DND-41 (cell line): Measurements from ENCODE around the gene WASL.
"Not testable (repeated sequence)": the region's sequence is repeated elsewhere in the genome, so short reads cannot be mapped to it uniquely, and the experiment has no call there.

Source experiments
- ATAC-seq: fragments of 200-7000 bp; cut with Tn5 transposase; 3 replicates; pipeline ENCODE4 v1.9.1; 2021; ENCODE audit warnings: low read depth; ENCODE audit not compliant: insufficient read depth
- DNase-seq: peaks from one replicate; pipeline ENCODE4 v3.0.0-alpha.2; 2020
- H2AFZ ChIP-seq: 2 replicates; pipeline ENCODE4 v1.6.0; 2012; ENCODE audit warnings: low read depth, low read length
- H3K27ac ChIP-seq: 2 replicates; pipeline ENCODE4 v1.5.1; 2012; ENCODE audit warnings: low read length, inconsistent platforms
- H3K27me3 ChIP-seq: fragments of 200-600 bp; sonication (generic); 2 replicates; pipeline ENCODE4 v1.6.0; 2012; ENCODE audit warnings: low read length, mild to moderate bottlenecking, inconsistent platforms; ENCODE audit not compliant: insufficient read depth, poor library complexity
- H3K36me3 ChIP-seq: 2 replicates; pipeline ENCODE4 v1.5.1; 2012; ENCODE audit warnings: low read length, inconsistent platforms; ENCODE audit not compliant: insufficient read depth
- H3K4me1 ChIP-seq: 2 replicates; pipeline ENCODE4 v1.5.1; 2012; ENCODE audit warnings: mild to moderate bottlenecking, low read length; ENCODE audit not compliant: insufficient read depth
- H3K4me2 ChIP-seq: 2 replicates; pipeline ENCODE4 v1.6.0; 2012; ENCODE audit warnings: mild to moderate bottlenecking, moderate library complexity, low read length, inconsistent platforms; ENCODE audit not compliant: insufficient read depth
- H3K4me3 ChIP-seq, 2 experiments: fragments of 200-600 bp in 1 of 2; shearing (Covaris generic) in 1 of 2; 2 replicates each; pipeline ENCODE4 v1.5.1; 2012 to 2016; ENCODE audit warnings: inconsistent platforms in 2 of 2, low read length in 2 of 2, mild to moderate bottlenecking in 2 of 2, low read depth in 1 of 2, moderate library complexity in 1 of 2
- H3K79me2 ChIP-seq: 2 replicates; pipeline ENCODE4 v1.6.0; 2012; ENCODE audit warnings: low read length, inconsistent platforms; ENCODE audit not compliant: insufficient read depth
- H3K9ac ChIP-seq: 2 replicates; pipeline ENCODE4 v1.6.0; 2012; ENCODE audit warnings: low read depth, mild to moderate bottlenecking, inconsistent platforms, low read length, moderate library complexity
- H3K9me3 ChIP-seq: 2 replicates; pipeline ENCODE4 v1.5.1; 2012; ENCODE audit warnings: low read length, moderate library complexity, mild to moderate bottlenecking, inconsistent platforms; ENCODE audit not compliant: insufficient read depth, severe bottlenecking
- H4K20me1 ChIP-seq: 2 replicates; pipeline ENCODE4 v1.6.0; 2012; ENCODE audit warnings: low read length; ENCODE audit not compliant: insufficient read depth
- EZH2 ChIP-seq: IDR thresholded peaks from 3 replicates; pipeline ENCODE4 v1.6.1; 2012; ENCODE audit warnings: borderline replicate concordance, low read depth, mild to moderate bottlenecking, moderate library complexity, low read length, inconsistent platforms; ENCODE audit not compliant: severe bottlenecking
- TF ChIP-seq, protein P1 (sequence below): IDR thresholded peaks from 2 replicates; pipeline ENCODE4 v1.5.1; 2012; ENCODE audit warnings: borderline replicate concordance, low read length, moderate library complexity, mild to moderate bottlenecking; ENCODE audit not compliant: poor library complexity, severe bottlenecking; ENCODE audit errors: extremely low read depth

The WASL gene

GRCh38 chr7:123795917-123796316 lies 47.1 kb upstream of the WASL start:
- Histone ChIP-seq H3K79me2 (no peaks in the 10 kb centered on the region), H3K4me1 (peaks cover 13% of the 10 kb centered on the region), H4K20me1 (no peaks in the 10 kb centered on the region), H3K36me3 (no peaks in the 10 kb centered on the region), H2AFZ (no peak overlapping the region), H3K4me2 (no peak overlapping the region), H3K9ac (no peak overlapping the region), H3K9me3 (no peaks in the 10 kb centered on the region), H3K27ac (no peak overlapping the region), H3K4me3 (no peak overlapping the region), H3K27me3 (no peaks in the 10 kb centered on the region)
- no peak for TF ChIP-seq EZH2
- TF ChIP-seq, protein P1, sequence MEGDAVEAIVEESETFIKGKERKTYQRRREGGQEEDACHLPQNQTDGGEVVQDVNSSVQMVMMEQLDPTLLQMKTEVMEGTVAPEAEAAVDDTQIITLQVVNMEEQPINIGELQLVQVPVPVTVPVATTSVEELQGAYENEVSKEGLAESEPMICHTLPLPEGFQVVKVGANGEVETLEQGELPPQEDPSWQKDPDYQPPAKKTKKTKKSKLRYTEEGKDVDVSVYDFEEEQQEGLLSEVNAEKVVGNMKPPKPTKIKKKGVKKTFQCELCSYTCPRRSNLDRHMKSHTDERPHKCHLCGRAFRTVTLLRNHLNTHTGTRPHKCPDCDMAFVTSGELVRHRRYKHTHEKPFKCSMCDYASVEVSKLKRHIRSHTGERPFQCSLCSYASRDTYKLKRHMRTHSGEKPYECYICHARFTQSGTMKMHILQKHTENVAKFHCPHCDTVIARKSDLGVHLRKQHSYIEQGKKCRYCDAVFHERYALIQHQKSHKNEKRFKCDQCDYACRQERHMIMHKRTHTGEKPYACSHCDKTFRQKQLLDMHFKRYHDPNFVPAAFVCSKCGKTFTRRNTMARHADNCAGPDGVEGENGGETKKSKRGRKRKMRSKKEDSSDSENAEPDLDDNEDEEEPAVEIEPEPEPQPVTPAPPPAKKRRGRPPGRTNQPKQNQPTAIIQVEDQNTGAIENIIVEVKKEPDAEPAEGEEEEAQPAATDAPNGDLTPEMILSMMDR, result no peak
- ATAC-seq (no peak), DNase-seq (no peak)

- H3K27ac ChIP-seq, H3K79me2 ChIP-seq, H3K4me2 ChIP-seq, H3K4me3 ChIP-seq, ATAC-seq, DNase-seq, H4K20me1 ChIP-seq, H3K27me3 ChIP-seq, H2AFZ ChIP-seq, H3K9ac ChIP-seq, H3K36me3 ChIP-seq, H3K9me3 ChIP-seq: not testable (repeated sequence)
- H3K4me1 ChIP-seq, result peaks cover 13% of the 10 kb centered on the region
Measured at GRCh38 chr7:123795116-123795515, 46.3 kb upstream of the WASL start.

DNA sequence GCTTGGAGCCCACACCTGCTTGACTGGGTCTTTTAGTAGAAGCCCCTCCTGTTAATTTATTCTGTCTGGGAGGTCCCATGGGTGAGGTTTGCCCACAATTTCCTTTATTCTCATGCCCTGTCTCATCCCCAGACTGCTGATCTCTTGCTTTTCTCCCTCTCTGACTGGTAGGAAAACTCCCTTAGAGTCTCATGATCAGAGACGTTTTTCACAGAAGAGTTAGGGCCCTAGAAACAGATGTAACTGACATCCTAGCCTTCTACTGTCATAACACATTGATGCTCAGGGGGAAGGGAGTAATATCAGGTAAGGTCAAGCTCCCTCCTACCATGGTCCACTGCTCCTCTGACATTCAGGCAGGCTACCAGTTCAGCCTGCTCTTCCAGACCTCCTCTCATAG lies 43.7 kb upstream of the WASL start:
- Histone ChIP-seq H3K4me3 (no peak overlapping the region), H3K4me1 (peaks cover 18% of the 10 kb centered on the region), H3K27me3 (no peaks in the 10 kb centered on the region), H4K20me1 (no peaks in the 10 kb centered on the region), H3K9ac (no peak overlapping the region), H2AFZ (peak overlapping the region; percentile 24; the same call in 1 of the 2 replicates), H3K9me3 (no peaks in the 10 kb centered on the region), H3K27ac (peak overlapping the region; percentile 35; the same call in 1 of the 2 replicates), H3K36me3 (no peaks in the 10 kb centered on the region), H3K79me2 (no peaks in the 10 kb centered on the region), H3K4me2 (no peak overlapping the region)
- no peak for TF ChIP-seq EZH2
- TF ChIP-seq, protein P1, result no peak
- DNase-seq, result peak; percentile 19
- ATAC-seq, result peak; percentile 77

- TF ChIP-seq, protein P1, result no peak
- no peak for TF ChIP-seq EZH2
- Histone ChIP-seq H2AFZ (no peak overlapping the region), H3K27ac (no peak overlapping the region), H3K27me3 (no peaks in the 10 kb centered on the region), H3K9ac (no peak overlapping the region), H3K4me3 (no peak overlapping the region), H3K4me1 (peaks cover 18% of the 10 kb centered on the region), H3K9me3 (no peaks in the 10 kb centered on the region), H4K20me1 (no peaks in the 10 kb centered on the region), H3K36me3 (no peaks in the 10 kb centered on the region), H3K79me2 (no peaks in the 10 kb centered on the region), H3K4me2 (no peak overlapping the region)
- ATAC-seq (no peak), DNase-seq (no peak)
Measured at GRCh38 chr7:123791001-123791400, 42.2 kb upstream of the WASL start.
